Vagina (tissue), 2 donors: ENCODE data around the gene DSG1. TPM values are rescaled to one million over a fixed set of nuclear protein-coding genes. Genes with fewer than 3 reads are reported as not detected.

Experiments
- DNase-seq, 2 donors: peaks; one replicate each; pipeline ENCODE4 v3.0.0-alpha.2; 2017; ENCODE audit errors: extremely low spot score in 2 of 2
- H3K27ac ChIP-seq: fragments of 200-600 bp; sonication (generic); one replicate; pipeline ENCODE4 v1.5.1; 2019
- H3K27me3 ChIP-seq: fragments of 200-600 bp; sonication (generic); one replicate; pipeline ENCODE4 v1.5.1; 2019
- H3K36me3 ChIP-seq, 2 donors: fragments of 200-600 bp; sonication (generic); one replicate each; pipeline ENCODE4 v1.5.1; 2017 to 2019
- H3K4me1 ChIP-seq: fragments of 200-600 bp; sonication (generic); one replicate; pipeline ENCODE4 v1.5.1; 2019
- H3K4me3 ChIP-seq, 2 donors: fragments of 200-600 bp; sonication (generic); 1 replicate in 1 of 2; 2 replicates in 1 of 2; pipeline ENCODE4 v1.5.1; 2016 to 2019
- H3K9me3 ChIP-seq: fragments of 200-600 bp; sonication (generic); one replicate; pipeline ENCODE4 v1.5.1; 2019
- CTCF ChIP-seq, 3 experiments: fragments of 450-650 bp in 2 of 3; fragments of 200-600 bp in 1 of 3; sonication (generic) in 1 of 3; IDR thresholded peaks; one replicate each; pipeline ENCODE4 v1.5.1; 2017 to 2019; ENCODE audit warnings: antibody characterized with exemption in 3 of 3, mild to moderate bottlenecking in 2 of 3, moderate library complexity in 2 of 3
- POLR2A ChIP-seq, 2 donors: fragments of 450-650 bp; IDR thresholded peaks; one replicate each; pipeline ENCODE4 v1.6.1; 2017; ENCODE audit warnings: antibody characterized with exemption in 2 of 2, mild to moderate bottlenecking in 2 of 2, moderate library complexity in 2 of 2
- POLR2AphosphoS5 ChIP-seq, 2 donors: sonication (generic); formaldehyde crosslinking; IDR thresholded peaks; one replicate each; pipeline ENCODE4 v1.9.0; 2017; ENCODE audit warnings: antibody characterized with exemption in 2 of 2, mild to moderate bottlenecking in 2 of 2, low read depth in 1 of 2; ENCODE audit not compliant: insufficient read depth in 1 of 2
- intact Hi-C: fragments of 100-400 bp; cut with DNase I; formaldehyde crosslinking; loops from one replicate; pipeline ENCODE4 v1.15.1; 2023
- total RNA-seq: library from RNA; depleted of rRNA; stranded (reverse); fragments of >200 nt; gene quantifications from one replicate; pipeline ENCODE4 v1.2.3, GENCODE V29; 2016

The DSG1 gene
- total RNA-seq, 1 donor from 2014 or later: 122 TPM

GRCh38 chr18:31303771-31304170 is 14.2 kb upstream of the DSG1 start:
- H3K4me1 ChIP-seq: no peaks in the 10 kb centered on the region
- no peak overlapping the region for H3K4me3 ChIP-seq
- no peaks in the 10 kb centered on the region for H3K9me3 ChIP-seq
- TF ChIP-seq POLR2AphosphoS5 (IDR thresholded peaks at IDR 0.05; ENCODE audit: insufficient read depth in 1 of 2, low read depth in 1 of 2) (no peak), POLR2A (IDR thresholded peaks at IDR 0.05) (no peak), CTCF (IDR thresholded peaks at IDR 0.05) (no peak)
- H3K27me3 ChIP-seq: no peaks in the 10 kb centered on the region
- intact Hi-C loops: no loop called here
- H3K36me3 ChIP-seq: no peaks in the 10 kb centered on the region
- no peak overlapping the region for H3K27ac ChIP-seq
- DNase-seq: no peak

GRCh38 chr18:31309115-31309514 is 8.8 kb upstream of the DSG1 start:
- no peak for DNase-seq
- intact Hi-C loops: no loop called here

GRCh38 chr18:31316974-31317373 is 986 bp upstream of the DSG1 start:
- Histone ChIP-seq H3K9me3 (no peaks in the 10 kb centered on the region), H3K36me3 (no peaks in the 10 kb centered on the region), H3K4me1 (no peaks in the 10 kb centered on the region), H3K4me3 (no peak overlapping the region), H3K27ac (no peak overlapping the region), H3K27me3 (no peaks in the 10 kb centered on the region)
- no peak for DNase-seq
- no peak for TF ChIP-seq POLR2AphosphoS5 (IDR thresholded peaks at IDR 0.05; ENCODE audit: insufficient read depth in 1 of 2, low read depth in 1 of 2)
- TF ChIP-seq CTCF (IDR thresholded peaks at IDR 0.05): no peak
- no peak for TF ChIP-seq POLR2A (IDR thresholded peaks at IDR 0.05)
- intact Hi-C loops: no loop called here

More at GRCh38 chr18:31309115-31309514, 8.8 kb upstream of the DSG1 start:
- no peak overlapping the region for H3K4me3 ChIP-seq
- H3K9me3 ChIP-seq: no peaks in the 10 kb centered on the region
- TF ChIP-seq CTCF (IDR thresholded peaks at IDR 0.05) (no peak), POLR2A (IDR thresholded peaks at IDR 0.05) (no peak), POLR2AphosphoS5 (IDR thresholded peaks at IDR 0.05; ENCODE audit: insufficient read depth in 1 of 2, low read depth in 1 of 2) (no peak)
- H3K36me3 ChIP-seq: no peaks in the 10 kb centered on the region
- H3K4me1 ChIP-seq: no peaks in the 10 kb centered on the region
- H3K27me3 ChIP-seq: no peaks in the 10 kb centered on the region
- H3K27ac ChIP-seq: no peak overlapping the region

DNA sequence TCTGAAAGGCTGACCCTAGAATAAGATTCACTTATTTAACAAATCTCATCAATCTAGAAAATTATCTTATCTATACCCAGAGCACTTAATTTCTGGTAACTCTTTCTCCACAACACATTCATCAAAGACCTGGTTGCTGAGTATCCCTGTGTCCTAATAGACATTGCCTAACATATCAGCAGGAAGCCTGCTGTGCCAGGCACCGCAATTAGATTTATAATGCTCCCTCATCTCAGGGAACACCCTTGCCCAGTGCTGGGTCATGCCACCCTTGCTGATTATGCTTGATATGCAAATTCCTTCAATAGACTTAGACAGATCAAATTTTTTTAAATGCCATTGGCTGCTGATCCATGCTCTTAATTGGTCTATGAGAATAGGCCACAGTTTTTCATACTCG is 3.8 kb downstream of the DSG1 start:
- intact Hi-C loops: no loop called here
- DNase-seq: no peak
- Histone ChIP-seq H3K36me3 (no peaks in the 10 kb centered on the region), H3K4me1 (no peaks in the 10 kb centered on the region), H3K27ac (no peak overlapping the region), H3K9me3 (no peaks in the 10 kb centered on the region), H3K4me3 (no peak overlapping the region), H3K27me3 (no peaks in the 10 kb centered on the region)
- TF ChIP-seq CTCF (IDR thresholded peaks at IDR 0.05) (no peak), POLR2AphosphoS5 (IDR thresholded peaks at IDR 0.05; ENCODE audit: insufficient read depth in 1 of 2, low read depth in 1 of 2) (peak in 1 of 2 donors; percentile 25), POLR2A (IDR thresholded peaks at IDR 0.05) (no peak)

- H3K27ac ChIP-seq: no peak overlapping the region
- no peaks in the 10 kb centered on the region for H3K36me3 ChIP-seq
- TF ChIP-seq POLR2AphosphoS5 (IDR thresholded peaks at IDR 0.05; ENCODE audit: insufficient read depth in 1 of 2, low read depth in 1 of 2) (no peak), CTCF (IDR thresholded peaks at IDR 0.05) (no peak), POLR2A (IDR thresholded peaks at IDR 0.05) (no peak)
- intact Hi-C loops: no loop called here
- no peak overlapping the region for H3K4me3 ChIP-seq
- H3K27me3 ChIP-seq: no peaks in the 10 kb centered on the region
- no peaks in the 10 kb centered on the region for H3K9me3 ChIP-seq
- DNase-seq: no peak
- no peaks in the 10 kb centered on the region for H3K4me1 ChIP-seq
Observed at GRCh38 chr18:31325051-31325450, 7.1 kb downstream of the DSG1 start.
